Panc1 (cell line): Measurements from ENCODE around the gene IL2RA. TPM values are rescaled to one million over a fixed set of nuclear protein-coding genes. Genes with fewer than 3 reads are reported as not detected.

Experiments used
- ATAC-seq: fragments of 200-7000 bp; cut with Tn5 transposase; 2 replicates; pipeline ENCODE4 v1.9.1; 2020; ENCODE audit warnings: mild to moderate bottlenecking, moderate library complexity
- BruUV-seq: library from RNA; stranded (reverse); fragments of 400-500 nt; replicated peaks from 2 replicates; lab custom pipeline; 2021; lab: Mats Ljungman, UMichigan
- CTCF ChIA-PET: fragments of 300-600 bp; sonication (Branson Sonifier 250); formaldehyde crosslinking; loops from one replicate; lab custom pipeline; 2022; ENCODE audit warnings: antibody characterized with exemption; lab: Charles Lee
- POLR2A ChIA-PET: fragments of 300-600 bp; sonication (Branson Sonifier 250); formaldehyde crosslinking; loops from one replicate; lab custom pipeline; 2022; ENCODE audit warnings: antibody characterized with exemption; lab: Charles Lee
- DNase-seq: peaks from one replicate; pipeline ENCODE4 v3.0.0-alpha.2; 2010; ENCODE audit warnings: low read depth, low spot score
- H3K27ac ChIP-seq: 2 replicates; pipeline ENCODE4 v1.5.1; 2011; ENCODE audit warnings: mild to moderate bottlenecking, low read length, inconsistent platforms
- H3K27me3 ChIP-seq: fragments of 200-500 bp; sonication (Bioruptor generic); 2 replicates; pipeline ENCODE4 v1.6.0; 2014; ENCODE audit warnings: low read length, inconsistent platforms; ENCODE audit not compliant: control insufficient read depth, insufficient read depth
- H3K36me3 ChIP-seq: fragments of 200-500 bp; sonication (Bioruptor generic); 2 replicates; pipeline ENCODE4 v1.5.1; 2014; ENCODE audit warnings: inconsistent platforms, mild to moderate bottlenecking, low read length, moderate library complexity; ENCODE audit not compliant: control insufficient read depth, insufficient read depth
- H3K4me1 ChIP-seq: 2 replicates; pipeline ENCODE4 v1.5.1; 2011; ENCODE audit warnings: inconsistent platforms, mild to moderate bottlenecking, low read length, moderate library complexity; ENCODE audit not compliant: control insufficient read depth, insufficient read depth
- H3K4me3 ChIP-seq, 2 experiments: 2 replicates each; pipeline ENCODE4 v1.5.1; 2011 to 2012; ENCODE audit warnings: low read depth in 2 of 2, low read length in 2 of 2, mild to moderate bottlenecking in 2 of 2, inconsistent platforms in 1 of 2, moderate library complexity in 1 of 2
- H3K9me3 ChIP-seq: fragments of 200-500 bp; sonication (Bioruptor generic); 2 replicates; pipeline ENCODE4 v1.5.1; 2014; ENCODE audit warnings: low read depth, mild to moderate bottlenecking, inconsistent platforms, low read length, moderate library complexity; ENCODE audit not compliant: control insufficient read depth, insufficient read depth
- POLR2AphosphoS5 ChIP-seq: IDR thresholded peaks from 2 replicates; pipeline ENCODE4 v1.6.1; 2012; ENCODE audit warnings: mild to moderate bottlenecking, low read depth, low read length, moderate library complexity
- REST ChIP-seq, 2 experiments: IDR thresholded peaks; 2 replicates each; pipeline ENCODE4 v1.6.1; 2011 to 2012; ENCODE audit warnings: low read depth in 2 of 2, control low read depth in 1 of 2, low read length in 1 of 2, mild to moderate bottlenecking in 1 of 2, moderate library complexity in 1 of 2; ENCODE audit not compliant: insufficient read depth in 1 of 2
- SIN3A ChIP-seq: IDR thresholded peaks from 2 replicates; pipeline ENCODE4 v1.6.1; 2012; ENCODE audit warnings: low read depth, mild to moderate bottlenecking, low read length, moderate library complexity, borderline replicate concordance; ENCODE audit not compliant: insufficient read depth
- TCF7L2 ChIP-seq: IDR thresholded peaks from 2 replicates; pipeline ENCODE4 v1.6.1; 2011; ENCODE audit warnings: mild to moderate bottlenecking, low read depth, low read length, inconsistent platforms
- in situ Hi-C: cut with HindIII; loops from 2 replicates; pipeline ENCODE4 v1.10.0; 2016; ENCODE audit warnings: low sequenced_read_pairs, low pct_unique_long_range_greater_than_20kb
- intact Hi-C: fragments of 100-400 bp; cut with micrococcal nuclease; formaldehyde crosslinking; loops from one replicate; pipeline ENCODE4 v1.10.0; 2022; ENCODE audit not compliant: unreplicated experiment
- total RNA-seq: library from RNA; stranded (reverse); gene quantifications from one replicate; pipeline ENCODE4 v1.2.1, GENCODE V29; 2021; ENCODE audit not compliant: unreplicated experiment
- TF ChIP-seq, protein P1 (sequence below): fragments of 450-650 bp; IDR thresholded peaks from 2 replicates; pipeline ENCODE4 v1.5.1; 2017; ENCODE audit warnings: mild to moderate bottlenecking

Gene IL2RA
- total RNA-seq, 1 experiment from 2014 or later = 0.33 TPM

GRCh38 chr10:6037422-6037821 is 24.7 kb downstream of the IL2RA start:
- Histone ChIP-seq H3K4me3 (no peak overlapping the region), H3K27me3 (no peaks in the 10 kb centered on the region; the same call in 1 of the 2 replicates), H3K9me3 (no peaks in the 10 kb centered on the region), H3K27ac (no peak overlapping the region), H3K4me1 (no peaks in the 10 kb centered on the region), H3K36me3 (no peaks in the 10 kb centered on the region)
- CTCF ChIA-PET = no interaction called here
- no TSS peak for BruUV-seq
- in situ Hi-C loops (no loop called here), intact Hi-C loops (no loop called here)
- DNase-seq = no peak
- ATAC-seq = no peak
- POLR2A ChIA-PET = no interaction called here
- TF ChIP-seq POLR2AphosphoS5 = no peak
- TF ChIP-seq REST (IDR thresholded peaks at IDR 0.05; ENCODE audit: insufficient read depth in 1 of 2, low read depth in 2 of 2, low read length in 1 of 2) = no peak
- TF ChIP-seq SIN3A = no peak
- TF ChIP-seq TCF7L2 = no peak
- TF ChIP-seq, protein P1, sequence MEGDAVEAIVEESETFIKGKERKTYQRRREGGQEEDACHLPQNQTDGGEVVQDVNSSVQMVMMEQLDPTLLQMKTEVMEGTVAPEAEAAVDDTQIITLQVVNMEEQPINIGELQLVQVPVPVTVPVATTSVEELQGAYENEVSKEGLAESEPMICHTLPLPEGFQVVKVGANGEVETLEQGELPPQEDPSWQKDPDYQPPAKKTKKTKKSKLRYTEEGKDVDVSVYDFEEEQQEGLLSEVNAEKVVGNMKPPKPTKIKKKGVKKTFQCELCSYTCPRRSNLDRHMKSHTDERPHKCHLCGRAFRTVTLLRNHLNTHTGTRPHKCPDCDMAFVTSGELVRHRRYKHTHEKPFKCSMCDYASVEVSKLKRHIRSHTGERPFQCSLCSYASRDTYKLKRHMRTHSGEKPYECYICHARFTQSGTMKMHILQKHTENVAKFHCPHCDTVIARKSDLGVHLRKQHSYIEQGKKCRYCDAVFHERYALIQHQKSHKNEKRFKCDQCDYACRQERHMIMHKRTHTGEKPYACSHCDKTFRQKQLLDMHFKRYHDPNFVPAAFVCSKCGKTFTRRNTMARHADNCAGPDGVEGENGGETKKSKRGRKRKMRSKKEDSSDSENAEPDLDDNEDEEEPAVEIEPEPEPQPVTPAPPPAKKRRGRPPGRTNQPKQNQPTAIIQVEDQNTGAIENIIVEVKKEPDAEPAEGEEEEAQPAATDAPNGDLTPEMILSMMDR = no peak

DNA sequence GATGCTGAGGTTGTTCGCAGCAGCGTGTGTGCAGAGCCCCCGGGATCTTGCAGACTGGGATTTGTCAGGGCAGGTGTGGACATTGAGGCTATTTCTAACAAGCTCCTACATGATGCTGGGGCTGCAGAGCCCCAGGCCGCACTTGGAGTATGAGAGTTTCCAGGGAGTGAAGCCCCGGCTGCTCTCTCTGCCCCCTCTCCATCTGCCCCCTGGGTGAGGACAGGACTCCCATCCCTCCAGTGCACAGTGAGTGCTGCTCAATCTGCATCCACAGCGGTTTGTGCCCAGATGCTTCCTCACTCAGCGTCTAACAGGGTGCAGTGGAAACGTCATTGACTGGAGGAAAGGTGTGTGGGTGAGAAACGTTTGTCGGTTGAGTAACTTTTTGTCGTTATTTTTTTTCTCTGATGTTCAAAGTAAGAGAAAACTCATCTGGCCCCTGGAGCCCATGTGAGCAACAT is 25.3 kb downstream of the IL2RA start:
- TF ChIP-seq POLR2AphosphoS5 (no peak), SIN3A (no peak)
- TF ChIP-seq, protein P1 = no peak
- ATAC-seq = no peak
- no TSS peak for BruUV-seq
- Histone ChIP-seq H3K36me3 (no peaks in the 10 kb centered on the region), H3K27me3 (no peaks in the 10 kb centered on the region; the same call in 1 of the 2 replicates), H3K9me3 (no peaks in the 10 kb centered on the region), H3K4me3 (no peak overlapping the region), H3K4me1 (no peaks in the 10 kb centered on the region), H3K27ac (no peak overlapping the region)
- intact Hi-C loops (no loop called here), in situ Hi-C loops (no loop called here)
- CTCF ChIA-PET = no interaction called here
- DNase-seq = no peak
- POLR2A ChIA-PET = no interaction called here
